K562 (cell line): ENCODE data around the gene BSDC1. TPM values are rescaled to one million over a fixed set of nuclear protein-coding genes. Genes with fewer than 3 reads are reported as not detected.

Experiments used
- ARNT ChIP-seq, 2 experiments: fragments of 450-650 bp; IDR thresholded peaks; 2 replicates each; pipeline ENCODE4 v1.6.1; 2016; ENCODE audit warnings: mild to moderate bottlenecking in 1 of 2
- ATF2 ChIP-seq: sonication (generic); formaldehyde crosslinking; IDR thresholded peaks from 2 replicates; pipeline ENCODE4 v1.8.1; 2022; ENCODE audit warnings: missing genetic modification reagents
- MGA ChIP-seq: fragments of 450-650 bp; IDR thresholded peaks from 2 replicates; pipeline ENCODE4 v1.6.1; 2016; ENCODE audit warnings: mild to moderate bottlenecking, moderate library complexity
- NR2C1 ChIP-seq, 2 experiments: fragments of 450-650 bp; IDR thresholded peaks; 2 replicates each; pipeline ENCODE4 v1.6.1; 2017; ENCODE audit warnings: mild to moderate bottlenecking in 2 of 2, antibody characterized with exemption in 1 of 2, inconsistent platforms in 1 of 2, missing compliant biosample characterization in 1 of 2, missing genetic modification characterization in 1 of 2
- POLR2B ChIP-seq: fragments of 450-650 bp; IDR thresholded peaks from 2 replicates; pipeline ENCODE4 v1.6.1; 2018; ENCODE audit warnings: low read depth; ENCODE audit not compliant: partially characterized antibody
- RCOR1 ChIP-seq, 2 experiments: IDR thresholded peaks; 2 replicates each; pipeline ENCODE4 v1.6.1; 2012; ENCODE audit warnings: low read depth in 2 of 2, low read length in 2 of 2, borderline replicate concordance in 1 of 2, improper control_type of control experiment in 1 of 2
- SIN3B ChIP-seq: fragments of 450-650 bp; IDR thresholded peaks from 2 replicates; pipeline ENCODE4 v1.6.1; 2017; ENCODE audit warnings: low read depth, mild to moderate bottlenecking, moderate library complexity
- SMARCB1 ChIP-seq: IDR thresholded peaks from 2 replicates; pipeline ENCODE4 v1.6.1; 2011; ENCODE audit warnings: improper control_type of control experiment, low read depth; ENCODE audit not compliant: insufficient read length
- ZNF561 ChIP-seq: fragments of 450-650 bp; formaldehyde crosslinking; conservative IDR thresholded peaks from 2 replicates; pipeline ENCODE4 v1.4.0; 2020; ENCODE audit warnings: mild to moderate bottlenecking, moderate library complexity
- ZNF639 ChIP-seq, 2 experiments: fragments of 200-800 bp in 1 of 2; sonication (Bioruptor generic) in 1 of 2; sonication (generic) in 1 of 2; formaldehyde crosslinking in 1 of 2; IDR thresholded peaks in 1 of 2; conservative IDR thresholded peaks in 1 of 2; 2 replicates each; pipeline versions ENCODE4 v1.5.0 to v1.6.1; 2016 to 2020; ENCODE audit warnings: missing compliant biosample characterization in 1 of 2, missing genetic modification characterization in 1 of 2, missing genetic modification reagents in 1 of 2
- ZNF766 ChIP-seq: fragments of 200-800 bp; sonication (Bioruptor generic); conservative IDR thresholded peaks from 2 replicates; pipeline ENCODE4 v1.6.1; 2016; ENCODE audit warnings: missing genetic modification characterization, missing compliant biosample characterization
- polyA plus RNA-seq, 8 experiments: library from polyadenylated mRNA; depleted of rRNA in 4 of 8; stranded (reverse) in 5 of 8; unstranded in 3 of 8; fragments of >200 nt; fragmentation: Nextera tagmentation in 2 of 8; fragmentation: Illumina TruSeq in 1 of 8; extraction: Ambion mirVana in 2 of 8; extraction: Trizol in 1 of 8; gene quantifications; 2 replicates each; pipeline versions ENCODE4 v1.2.1 to v1.2.3, GENCODE V29; 2011 to 2014; ENCODE audit warnings: inconsistent platforms in 1 of 8, missing spikeins in 1 of 8
- total RNA-seq, 7 experiments: library from RNA; depleted of rRNA in 6 of 7; stranded (reverse); fragments of >200 nt in 6 of 7; fragmentation: Illumina TruSeq in 2 of 7; extraction: Trizol in 2 of 7; gene quantifications; 2 replicates each; pipeline versions ENCODE4 v1.2.1 to v1.2.3, GENCODE V29; 2011 to 2021; ENCODE audit warnings: low replicate concordance in 1 of 7

The BSDC1 gene
- total and polyA plus RNA-seq, 9 of the 15 experiments (the other 6 are each of a cell fraction or from before 2014, with no cell fraction given) = 10.2 to 96.8 (median 73.1) TPM

GRCh38 chr1:32351399-32352238 lies 42.6 kb downstream of the BSDC1 start (continued):
- peak; percentile 39; the same call in 1 of the 2 replicates for TF ChIP-seq MGA
- no peak for TF ChIP-seq SMARCB1
- TF ChIP-seq POLR2B = no peak
- peak; percentile 80 for TF ChIP-seq SIN3B
- no peak for TF ChIP-seq ARNT (IDR thresholded peaks at IDR 0.05)
- TF ChIP-seq ZNF639 (CRISPR knock-in tag; conservative IDR thresholded peaks at IDR 0.05 in 1 of 2, IDR thresholded peaks at IDR 0.05 in 1 of 2) = peak in 1 of 2 experiments; percentile 80; a peak in 1 of 4 replicates
- TF ChIP-seq RCOR1 (IDR thresholded peaks at IDR 0.05; ENCODE audit: borderline replicate concordance in 1 of 2, low read depth in 2 of 2, low read length in 2 of 2) = 0 out of 4 replicates have a peak, but pooled peaks of 1 of the 2 experiments have one; percentile 29
- 0 out of 2 replicates have a peak, but pooled peaks have one; percentile 27 for TF ChIP-seq ATF2
- TF ChIP-seq ZNF766 = no peak
- TF ChIP-seq ZNF561 (CRISPR knock-in tag) = no peak
- no peak for TF ChIP-seq NR2C1 (IDR thresholded peaks at IDR 0.05)
- no peak for TF ChIP-seq NR2C1 (tag; IDR thresholded peaks at IDR 0.05)
